B cell (primary cell): ENCODE data around the gene TOLLIP. TPM values are rescaled to one million over a fixed set of nuclear protein-coding genes. Genes with fewer than 3 reads are reported as not detected.

ENCODE experiments used
- ATAC-seq: fragments of 200-7000 bp; cut with Tn5 transposase; one replicate; pipeline ENCODE4 v1.10.0; 2021; ENCODE audit warnings: low read depth, mild to moderate bottlenecking, moderate number of reproducible peaks, moderate library complexity
- CTCF ChIA-PET: fragments of 350-600 bp; sonication (Branson Sonifier 250); formaldehyde crosslinking; loops from one replicate; lab custom pipeline; 2021; ENCODE audit warnings: antibody characterized with exemption, inconsistent platforms; lab: Charles Lee
- POLR2A ChIA-PET: fragments of 350-600 bp; sonication (Branson Sonifier 250); formaldehyde crosslinking; loops from one replicate; lab custom pipeline; 2021; ENCODE audit warnings: antibody characterized with exemption; lab: Charles Lee
- DNase-seq: peaks from one replicate; pipeline ENCODE4 v3.0.0; 2013
- H2AFZ ChIP-seq: 2 replicates; pipeline ENCODE4 v1.6.1; 2012; ENCODE audit warnings: mild to moderate bottlenecking, low read depth, low read length; ENCODE audit not compliant: insufficient read depth, poor library complexity, severe bottlenecking
- H3K27ac ChIP-seq, 2 donors: 1 replicate in 1 of 2; 2 replicates in 1 of 2; pipeline ENCODE4 v1.5.1; 2012 to 2013; ENCODE audit warnings: low read length in 2 of 2, mild to moderate bottlenecking in 2 of 2, moderate library complexity in 1 of 2
- H3K27me3 ChIP-seq, 4 experiments: fragments of 200-600 bp in 1 of 4; sonication (generic) in 1 of 4; replicated peaks in 1 of 4; 1 replicate in 2 of 4; 2 replicates in 2 of 4; pipeline versions ENCODE4 v1.6.1 to v1.7.0; 2013 to 2016; ENCODE audit warnings: low read length in 3 of 4, mild to moderate bottlenecking in 2 of 4, mixed read lengths in 1 of 4, moderate library complexity in 1 of 4; ENCODE audit not compliant: insufficient read depth in 4 of 4, control insufficient read depth in 3 of 4; ENCODE audit errors: control extremely low read depth in 1 of 4
- H3K36me3 ChIP-seq, 2 experiments: replicated peaks in 1 of 2; 1 replicate in 1 of 2; 2 replicates in 1 of 2; pipeline versions ENCODE4 v1.6.1 to v1.7.1; 2013; ENCODE audit warnings: low read length in 1 of 2; ENCODE audit not compliant: insufficient read depth in 2 of 2, control insufficient read depth in 1 of 2; ENCODE audit errors: control extremely low read depth in 1 of 2, extremely low read depth in 1 of 2
- H3K4me1 ChIP-seq, 2 donors: fragments of 200-600 bp in 1 of 2; sonication (generic) in 1 of 2; 1 replicate in 1 of 2; 2 replicates in 1 of 2; pipeline versions ENCODE4 v1.5.1 to v1.6.1; 2013 to 2017; ENCODE audit warnings: low read length in 2 of 2; ENCODE audit not compliant: control insufficient read depth in 2 of 2, insufficient read depth in 2 of 2
- H3K4me2 ChIP-seq: replicated peaks from 2 replicates; pipeline ENCODE3; 2012; ENCODE audit warnings: mild to moderate bottlenecking, low read depth, low read length; ENCODE audit not compliant: poor library complexity, severe bottlenecking
- H3K4me3 ChIP-seq, 5 experiments: fragments of 200-600 bp in 1 of 5; sonication (generic) in 1 of 5; 1 replicate in 3 of 5; 2 replicates in 2 of 5; pipeline versions ENCODE4 v1.5.1 to v1.7.0; 2011 to 2016; ENCODE audit warnings: low read length in 4 of 5, mild to moderate bottlenecking in 4 of 5, low read depth in 2 of 5, control low read depth in 1 of 5, moderate library complexity in 1 of 5; ENCODE audit not compliant: insufficient read depth in 1 of 5; ENCODE audit errors: control extremely low read depth in 1 of 5, extremely low read depth in 1 of 5
- H3K79me2 ChIP-seq: fragments of 200-600 bp; sonication (generic); one replicate; pipeline ENCODE4 v1.6.0; 2016; ENCODE audit warnings: low read length; ENCODE audit not compliant: control insufficient read depth, insufficient read depth
- H3K9ac ChIP-seq: fragments of 200-600 bp; sonication (generic); 2 replicates; pipeline ENCODE4 v1.6.1; 2017; ENCODE audit warnings: mild to moderate bottlenecking, low read length, moderate library complexity
- H3K9me3 ChIP-seq, 3 donors: one replicate each; pipeline versions ENCODE4 v1.6.1 to v1.7.1; 2013; ENCODE audit warnings: low read length in 2 of 3; ENCODE audit not compliant: control insufficient read depth in 2 of 3, insufficient read depth in 1 of 3; ENCODE audit errors: control extremely low read depth in 1 of 3
- H4K20me1 ChIP-seq: 2 replicates; pipeline ENCODE4 v1.6.0; 2012; ENCODE audit warnings: mild to moderate bottlenecking, low read length; ENCODE audit not compliant: insufficient read depth, control insufficient read depth, poor library complexity, severe bottlenecking
- H3K27ac Mint-ChIP-seq: one replicate; pipeline ENCODE4 v1.8.0; 2021; ENCODE audit warnings: mixed read lengths
- H3K27me3 Mint-ChIP-seq: one replicate; pipeline ENCODE4 v1.8.0; 2021; ENCODE audit warnings: mixed read lengths
- H3K4me1 Mint-ChIP-seq: one replicate; pipeline ENCODE4 v1.8.0; 2021; ENCODE audit warnings: mixed read lengths
- H3K4me3 Mint-ChIP-seq: one replicate; pipeline ENCODE4 v1.8.0; 2021; ENCODE audit warnings: mixed read lengths
- H3K9me3 Mint-ChIP-seq: one replicate; pipeline ENCODE4 v1.8.0; 2022; ENCODE audit warnings: mixed read lengths; ENCODE audit not compliant: insufficient read depth
- CTCF ChIP-seq: fragments of 200-600 bp; IDR thresholded peaks from one replicate; pipeline ENCODE4 v1.8.0; 2022; ENCODE audit warnings: antibody characterized with exemption, mild to moderate bottlenecking
- EZH2 ChIP-seq: IDR thresholded peaks from 2 replicates; pipeline ENCODE4 v1.6.1; 2012; ENCODE audit warnings: borderline replicate concordance, low read depth, mild to moderate bottlenecking, moderate library complexity, low read length; ENCODE audit not compliant: insufficient read depth, poor library complexity, severe bottlenecking
- WGBS: methylation state at CpG from one replicate; pipeline ENCODE4 v1.1.5; 2013; ENCODE audit warnings: missing lambda C conversion rate; ENCODE audit not compliant: insufficient coverage; 5-methylcytosine and 5-hydroxymethylcytosine counted together
- intact Hi-C: fragments of 100-400 bp; cut with micrococcal nuclease; formaldehyde crosslinking; loops from one replicate; pipeline ENCODE4 v1.10.0; 2022
- polyA plus RNA-seq: library from polyadenylated mRNA; depleted of rRNA; stranded (reverse); fragments of >200 nt; gene quantifications from 2 replicates; pipeline ENCODE4 v1.2.3, GENCODE V29; 2012
- total RNA-seq, 2 donors: library from RNA; stranded (reverse); fragments of 120-200 nt in 1 of 2; gene quantifications; 1 replicate in 1 of 2; 2 replicates in 1 of 2; pipeline versions ENCODE4 v1.2.3 to v1.2.4, GENCODE V29; 2013 to 2022

TOLLIP gene
- total and polyA plus RNA-seq, 2 donors (not counting 1 experiment from before 2014, with no cell fraction given), result 34.7 to 52.5 TPM

DNA sequence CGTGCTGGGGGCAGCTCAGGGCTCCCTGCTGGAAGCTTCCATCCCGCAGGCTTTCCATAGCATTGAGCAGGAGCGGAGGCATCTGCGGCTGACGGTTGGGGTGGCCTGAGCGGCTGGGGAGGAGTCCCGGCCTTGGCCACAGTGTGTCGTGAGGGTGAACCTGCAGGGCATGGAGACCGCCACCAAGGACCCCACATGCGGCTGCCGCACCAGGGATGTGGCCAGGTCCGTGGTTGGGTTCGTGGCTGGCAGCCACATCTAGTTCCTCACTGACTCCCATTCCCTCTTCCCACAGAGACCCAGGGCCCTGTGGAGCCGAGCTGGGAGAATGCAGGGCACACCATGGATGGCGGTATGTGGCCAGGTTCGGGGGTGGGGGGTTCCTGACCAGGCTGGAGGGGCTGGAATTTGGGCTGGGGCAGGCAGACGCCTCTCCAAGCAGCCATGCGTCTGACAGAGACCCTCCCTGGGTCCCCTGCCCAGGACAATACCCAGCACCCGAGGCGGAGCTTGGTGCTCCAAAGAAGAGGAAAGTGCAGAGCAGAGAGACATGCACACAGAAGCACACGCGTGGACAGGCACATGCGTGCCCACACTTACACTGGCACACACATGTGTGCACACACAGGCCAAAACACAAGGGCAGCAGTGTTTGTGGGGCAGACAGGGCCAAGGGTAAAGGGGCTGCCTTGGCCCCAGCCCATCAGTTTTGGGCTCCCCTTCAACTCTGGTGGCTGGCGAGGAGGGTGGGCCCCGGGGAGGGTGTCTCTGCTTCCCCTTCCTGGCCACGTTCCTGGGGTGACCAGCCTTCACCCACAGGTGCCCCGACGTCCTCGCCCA lies 83.8 kb downstream of the TOLLIP start:
- Mint-ChIP-seq H3K27ac (no peak overlapping the region), H3K4me1 (no peaks in the 10 kb centered on the region), H3K9me3 (no peaks in the 10 kb centered on the region), H3K27me3 (peaks cover 8% of the 10 kb centered on the region), H3K4me3 (no peak overlapping the region)
- ATAC-seq (no peak), DNase-seq (no peak)
- Histone ChIP-seq H2AFZ (no peak overlapping the region), H3K4me2 (no peak overlapping the region), H3K27ac (no peak overlapping the region), H4K20me1 (no peaks in the 10 kb centered on the region), H3K36me3 (no peaks in the 10 kb centered on the region), H3K4me1 (no peaks in the 10 kb centered on the region), H3K9me3 (no peaks in the 10 kb centered on the region), H3K27me3 (peaks cover 0 to 2% (median 0%) of the 10 kb centered on the region in 4 experiments), H3K9ac (no peak overlapping the region), H3K4me3 (no peak overlapping the region), H3K79me2 (no peaks in the 10 kb centered on the region)
- TF ChIP-seq CTCF (no peak), EZH2 (no peak)
- WGBS, result 82% methylated on average over 24 of the region's 29 CpGs
- intact Hi-C loops, result no loop called here
- ChIA-PET POLR2A (no interaction called here), CTCF (interaction anchor here (0.8 kb wide), 1 partner anchor 289 kb away, joined by 3 read pairs; no protein-coding TSS in a partner anchor)
